Fibroblast of skin of left quadriceps (primary cell): ENCODE measurements around the gene OPRD1.
"Not testable (repeated sequence)": the region's sequence is repeated elsewhere in the genome, so short reads cannot be mapped to it uniquely, and the experiment has no call there.

Experiments used
- DNase-seq, 2 experiments: peaks; one replicate each; pipeline ENCODE4 v3.0.0-alpha.2; 2013; ENCODE audit warnings: low read depth in 2 of 2

The OPRD1 gene

DNA sequence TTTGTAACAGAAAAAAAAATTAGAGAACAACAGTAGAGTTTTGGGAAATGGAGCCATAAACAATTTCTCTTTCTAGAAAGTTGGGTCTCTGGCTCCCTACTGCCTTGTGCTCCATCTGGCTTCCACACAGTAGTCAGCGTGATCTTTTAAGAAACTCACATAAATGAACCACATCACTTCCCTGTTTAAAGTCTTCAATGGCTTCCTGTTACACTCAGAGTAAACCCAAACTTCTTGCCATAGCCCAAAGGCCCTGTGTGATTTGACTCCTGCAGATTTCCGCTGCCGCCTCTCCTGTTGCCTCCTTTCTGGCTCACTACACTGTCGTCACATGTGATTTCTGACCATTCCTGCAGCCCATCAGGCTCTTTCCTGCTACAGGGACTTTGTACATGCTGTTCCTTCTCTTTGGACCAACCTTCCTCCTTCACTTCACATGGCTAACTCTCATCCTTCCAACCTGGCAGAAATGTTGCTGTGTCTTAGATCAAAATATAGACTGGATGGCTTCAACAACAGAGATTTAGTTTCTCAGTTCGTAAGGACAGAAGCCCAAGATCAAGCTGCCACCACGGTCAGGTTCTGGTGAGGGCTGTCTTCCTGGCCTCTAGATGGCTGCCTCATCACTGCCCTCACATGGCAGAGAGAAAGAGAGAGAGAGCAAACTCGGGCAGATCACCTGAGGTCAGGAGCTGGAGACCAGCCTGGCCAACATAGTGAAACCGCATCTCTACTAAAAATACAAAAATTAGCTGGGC is 34.0 kb downstream of the OPRD1 start:
- no peak for DNase-seq

DNA sequence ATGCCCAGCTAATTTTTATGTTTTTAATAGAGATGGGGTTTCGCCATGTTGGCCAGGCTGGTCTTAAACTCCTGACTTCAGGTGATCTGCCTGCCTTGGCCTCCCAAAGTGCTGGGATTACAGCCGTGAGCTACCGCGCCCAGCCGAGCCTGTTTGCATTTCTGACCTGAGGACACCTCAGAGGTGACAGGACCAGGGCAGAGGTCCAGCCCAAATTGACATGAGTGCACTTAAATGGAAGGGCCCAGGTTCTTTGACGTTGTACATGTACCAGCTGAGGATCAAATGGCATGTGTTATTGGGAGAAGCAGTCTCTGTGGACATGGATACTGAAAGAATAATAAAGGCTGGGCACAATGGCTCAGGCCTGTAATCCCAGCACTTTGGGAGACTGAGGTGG is 35.2 kb downstream of the OPRD1 start:
- DNase-seq, result not testable (repeated sequence)

DNA sequence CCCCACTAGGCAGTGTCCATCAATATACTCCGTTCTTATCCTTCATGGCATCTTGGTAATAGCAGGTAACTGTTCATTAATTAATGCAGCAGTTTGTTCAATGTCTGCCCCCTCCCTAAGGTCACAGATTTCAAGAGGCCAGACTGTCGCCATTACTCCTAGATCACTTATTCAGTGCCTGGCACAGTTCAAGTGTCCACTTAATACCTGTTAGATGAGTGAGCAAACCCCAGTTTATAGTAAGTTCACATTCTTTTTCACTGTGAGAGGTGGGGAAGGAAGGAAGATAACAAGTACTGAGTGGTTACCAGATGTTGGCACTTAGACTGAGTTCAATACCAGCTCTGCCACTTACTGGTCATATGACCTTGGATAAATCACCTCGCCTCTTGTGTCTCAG is 36.4 kb downstream of the OPRD1 start:
- DNase-seq, result no peak

DNA sequence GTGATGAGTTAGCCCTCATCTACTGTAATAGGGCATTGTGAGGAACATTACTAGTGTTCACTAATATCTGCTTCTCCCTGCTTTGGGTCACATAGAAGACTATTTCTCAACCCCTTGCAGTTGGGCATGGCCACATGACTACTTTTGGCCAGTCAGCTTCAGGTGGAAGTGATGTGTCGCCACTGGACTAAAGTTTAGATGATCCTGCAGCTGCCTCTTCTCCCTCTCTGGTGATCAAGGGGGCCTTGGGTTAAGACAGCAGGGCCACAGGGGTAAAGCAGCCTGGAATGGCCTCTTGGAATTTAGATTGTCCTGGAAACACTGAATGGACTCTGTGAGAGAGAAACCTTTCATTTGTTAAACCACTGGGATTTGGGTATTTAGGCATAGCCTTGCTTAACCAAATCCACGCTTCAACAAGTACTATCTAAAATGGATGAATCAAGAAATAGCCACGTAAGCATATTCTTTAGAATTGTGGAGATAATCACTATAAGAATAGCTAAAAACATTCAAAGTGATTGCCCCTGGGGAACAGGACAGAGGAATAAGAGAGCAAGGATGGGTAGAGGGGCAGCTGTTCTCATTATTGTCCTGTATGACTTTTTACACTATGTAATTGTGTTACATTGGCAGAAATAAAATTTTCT is 41.2 kb downstream of the OPRD1 start:
- DNase-seq, result no peak

DNA sequence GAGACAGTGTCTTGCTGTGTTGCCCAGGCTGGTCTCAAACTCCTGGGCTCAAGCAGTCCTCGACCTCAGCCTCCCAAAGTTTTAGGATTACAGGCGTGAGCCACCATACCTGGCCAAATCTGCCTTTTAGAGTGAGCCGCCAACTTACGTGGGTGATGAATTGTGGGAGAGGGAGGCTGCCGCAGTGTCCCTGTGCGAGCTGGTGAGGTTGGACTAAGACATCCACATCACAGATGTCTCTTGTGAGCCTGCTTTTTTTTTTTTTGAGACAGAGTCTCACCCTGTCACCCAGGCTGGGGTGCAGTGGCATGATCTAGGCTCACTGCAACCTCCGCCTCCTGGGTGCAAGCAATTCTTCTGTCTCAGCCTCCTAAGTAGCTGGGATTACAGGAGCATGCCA is 42.4 kb downstream of the OPRD1 start:
- DNase-seq, result not testable (repeated sequence)

DNA sequence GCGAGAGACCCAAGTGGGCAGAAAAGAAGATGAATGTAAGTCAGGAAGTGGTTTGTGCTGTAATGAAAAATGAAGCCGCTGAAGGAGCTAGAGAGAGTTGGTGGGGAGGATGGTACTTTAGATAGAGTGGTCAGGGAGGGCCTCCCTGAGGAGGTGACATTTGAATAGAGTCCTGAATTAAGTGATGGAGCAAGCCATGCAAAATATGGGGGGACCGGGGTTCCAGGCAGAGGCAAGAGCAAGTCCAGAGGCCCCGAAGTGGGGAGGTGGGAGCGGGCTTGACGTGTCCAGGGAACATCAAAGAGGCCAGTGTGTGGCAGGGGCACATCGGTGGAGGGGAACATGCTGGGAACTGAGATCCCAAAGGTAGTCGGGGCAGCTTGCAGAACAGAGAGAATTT is 43.1 kb downstream of the OPRD1 start:
- no peak for DNase-seq

DNA sequence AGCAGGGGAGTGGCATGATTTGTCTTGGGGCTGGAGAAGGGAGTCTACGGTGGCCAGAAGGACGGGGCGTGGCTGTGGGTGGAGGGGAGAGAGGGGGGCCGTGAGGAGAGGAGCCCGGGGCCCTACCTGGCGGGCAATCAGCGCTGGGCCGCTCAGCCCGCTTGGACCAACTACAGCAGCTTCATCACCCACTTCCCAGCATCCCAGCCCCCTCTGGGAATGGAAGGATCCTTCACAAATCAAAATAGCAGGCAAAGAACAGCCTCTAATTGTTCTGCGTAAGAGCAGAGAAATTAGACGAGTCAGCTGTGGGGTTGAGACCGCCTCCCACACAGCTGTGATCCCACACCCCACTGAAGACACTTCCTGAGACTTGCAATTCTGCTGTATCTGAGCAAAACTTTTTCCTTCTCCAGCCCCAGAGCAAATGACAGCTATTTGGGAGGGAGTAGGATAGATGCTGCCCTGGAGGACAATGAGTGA is 43.5 kb downstream of the OPRD1 start:
- no peak for DNase-seq

DNA sequence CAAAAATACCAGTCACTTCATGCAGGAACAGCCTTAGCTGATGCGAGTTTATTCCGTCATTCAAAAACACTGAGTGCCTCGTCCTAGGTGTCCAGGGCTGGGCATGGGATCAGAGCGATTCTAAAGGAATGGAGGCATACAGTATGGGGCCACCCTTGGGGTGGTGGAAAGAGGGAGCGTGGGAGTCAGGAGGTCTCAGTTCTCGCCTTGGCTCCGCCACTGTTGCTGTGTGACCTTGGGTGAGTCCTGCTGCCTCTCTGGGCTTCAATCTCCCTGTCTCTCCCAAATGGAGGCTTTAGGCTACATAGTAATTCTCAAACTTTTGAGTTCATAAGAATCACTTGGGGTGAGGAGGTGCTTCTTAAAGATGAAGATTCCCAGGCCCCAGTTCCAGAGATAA is 44.0 kb downstream of the OPRD1 start:
- no peak for DNase-seq

DNA sequence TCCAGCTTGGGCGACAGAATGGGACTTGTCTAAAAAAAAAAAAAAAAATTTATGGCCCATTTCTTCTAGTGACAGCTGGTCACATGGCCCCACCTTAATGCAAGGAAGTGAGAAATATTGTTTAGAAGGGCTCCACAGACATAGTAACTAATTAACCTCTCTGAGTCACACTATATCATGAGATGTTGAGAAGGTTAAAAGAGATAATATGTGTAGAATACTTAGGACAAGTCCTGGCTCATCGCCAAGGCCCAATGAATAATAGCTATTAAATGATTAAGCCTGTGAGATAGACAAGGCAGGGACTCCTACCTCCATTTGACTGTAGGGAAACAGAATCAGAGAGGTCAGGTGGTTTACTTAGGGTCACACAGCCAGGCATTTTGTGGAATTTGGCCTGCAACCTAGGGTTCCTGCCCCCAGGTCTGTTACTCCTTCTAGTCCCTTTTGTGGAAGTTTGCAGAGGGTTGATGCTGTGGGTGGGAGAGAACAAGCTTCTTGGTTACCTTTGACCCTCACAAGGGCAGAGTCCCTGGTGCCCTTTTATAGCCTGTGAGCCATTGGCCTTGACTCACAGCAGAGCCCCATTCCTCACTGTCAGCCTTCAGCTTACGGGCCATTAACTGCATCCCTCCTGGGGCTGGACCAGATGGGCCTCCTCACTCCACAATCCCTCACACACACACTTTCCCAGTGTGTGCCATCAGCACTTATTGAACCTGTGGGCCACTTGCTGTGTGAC is 48.5 kb downstream of the OPRD1 start:
- no peak for DNase-seq

DNA sequence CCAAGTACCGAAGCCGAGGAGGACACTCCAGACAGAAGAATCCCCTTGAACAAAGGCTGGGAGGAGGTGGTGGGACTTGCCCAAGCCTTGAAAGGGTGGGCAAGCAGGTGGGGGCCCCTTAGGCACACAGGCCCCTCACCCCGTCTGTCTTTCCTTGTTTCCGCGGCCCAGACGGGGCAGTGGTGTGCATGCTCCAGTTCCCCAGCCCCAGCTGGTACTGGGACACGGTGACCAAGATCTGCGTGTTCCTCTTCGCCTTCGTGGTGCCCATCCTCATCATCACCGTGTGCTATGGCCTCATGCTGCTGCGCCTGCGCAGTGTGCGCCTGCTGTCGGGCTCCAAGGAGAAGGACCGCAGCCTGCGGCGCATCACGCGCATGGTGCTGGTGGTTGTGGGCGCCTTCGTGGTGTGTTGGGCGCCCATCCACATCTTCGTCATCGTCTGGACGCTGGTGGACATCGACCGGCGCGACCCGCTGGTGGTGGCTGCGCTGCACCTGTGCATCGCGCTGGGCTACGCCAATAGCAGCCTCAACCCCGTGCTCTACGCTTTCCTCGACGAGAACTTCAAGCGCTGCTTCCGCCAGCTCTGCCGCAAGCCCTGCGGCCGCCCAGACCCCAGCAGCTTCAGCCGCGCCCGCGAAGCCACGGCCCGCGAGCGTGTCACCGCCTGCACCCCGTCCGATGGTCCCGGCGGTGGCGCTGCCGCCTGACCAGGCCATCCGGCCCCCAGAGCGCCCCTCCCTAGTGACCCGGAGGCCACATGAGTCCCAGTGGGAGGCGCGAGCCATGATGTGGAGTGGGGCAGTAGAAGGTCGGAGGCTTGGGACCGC is 50.8 kb downstream of the OPRD1 start:
- no peak for DNase-seq

DNA sequence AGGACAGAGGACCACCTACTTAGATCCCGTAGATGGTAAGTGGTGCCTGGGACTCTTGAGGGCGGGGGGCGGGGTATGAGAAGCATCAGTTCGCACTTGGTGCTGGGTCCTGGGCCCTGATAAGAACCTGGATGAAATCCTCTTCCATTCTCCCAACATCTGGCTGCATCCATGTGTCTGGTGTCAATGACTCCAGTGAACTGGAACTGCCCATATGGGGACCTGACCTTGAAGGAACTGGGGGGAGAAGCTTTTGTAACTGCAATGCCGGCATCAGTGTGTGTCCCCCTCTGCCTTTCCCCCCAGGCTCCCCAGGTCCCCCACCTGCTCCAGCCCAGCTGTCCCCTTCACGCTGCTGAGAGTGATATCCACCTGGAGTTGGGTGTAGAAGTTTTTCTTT is 52.7 kb downstream of the OPRD1 start:
- DNase-seq, result no peak

DNA sequence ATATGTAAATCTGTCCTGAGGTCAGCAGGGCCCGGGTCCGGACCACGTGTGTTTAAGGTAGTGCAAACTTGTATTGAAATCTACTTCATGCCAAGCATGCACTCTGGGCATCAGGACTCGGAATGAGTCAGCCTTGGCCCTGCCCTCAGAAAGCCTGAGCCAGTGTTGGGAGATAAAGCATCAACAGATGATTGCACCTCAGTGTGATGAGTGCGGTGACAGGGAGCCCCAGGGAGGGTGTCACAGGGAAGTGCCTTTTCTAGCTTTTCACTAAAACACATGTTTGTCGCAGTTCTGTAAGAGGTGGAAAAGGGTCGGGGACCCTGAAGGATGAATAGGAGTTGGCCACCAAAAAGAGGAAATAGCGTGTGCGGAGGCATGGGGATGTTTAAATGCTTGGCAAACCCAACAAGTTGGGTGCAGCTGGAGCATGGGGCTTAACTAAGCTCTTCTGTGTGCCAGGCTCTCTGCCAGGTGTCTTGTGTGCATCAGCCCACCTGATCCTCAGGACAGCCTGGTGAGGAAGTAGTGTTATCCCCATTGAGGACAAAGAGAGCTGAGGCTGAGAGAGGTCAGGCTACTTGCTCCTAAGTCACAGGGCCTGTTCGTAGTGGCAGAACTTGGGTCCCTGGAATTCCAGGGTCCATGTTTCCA is 54.2 kb downstream of the OPRD1 start:
- no peak for DNase-seq

DNA sequence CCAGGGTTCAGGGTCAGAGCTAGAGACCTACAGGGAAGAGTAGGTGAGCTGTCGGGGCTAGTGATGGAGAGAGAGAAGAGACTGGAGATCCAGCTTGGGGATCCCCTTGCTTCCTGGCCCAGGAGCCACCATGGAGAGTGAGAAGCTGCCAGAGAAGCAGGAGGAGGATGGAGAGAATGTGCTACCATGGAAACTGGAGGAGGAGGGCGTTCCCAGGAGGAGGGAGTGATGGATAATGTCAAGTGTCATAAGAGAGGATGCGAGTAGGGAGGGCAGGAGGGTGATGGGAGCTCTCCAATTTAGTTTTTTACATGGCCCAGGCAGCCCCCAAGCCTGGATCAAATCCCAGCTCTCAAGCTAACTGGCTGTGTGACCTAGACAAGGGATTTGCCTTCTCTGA is 55.9 kb downstream of the OPRD1 start:
- no peak for DNase-seq

DNA sequence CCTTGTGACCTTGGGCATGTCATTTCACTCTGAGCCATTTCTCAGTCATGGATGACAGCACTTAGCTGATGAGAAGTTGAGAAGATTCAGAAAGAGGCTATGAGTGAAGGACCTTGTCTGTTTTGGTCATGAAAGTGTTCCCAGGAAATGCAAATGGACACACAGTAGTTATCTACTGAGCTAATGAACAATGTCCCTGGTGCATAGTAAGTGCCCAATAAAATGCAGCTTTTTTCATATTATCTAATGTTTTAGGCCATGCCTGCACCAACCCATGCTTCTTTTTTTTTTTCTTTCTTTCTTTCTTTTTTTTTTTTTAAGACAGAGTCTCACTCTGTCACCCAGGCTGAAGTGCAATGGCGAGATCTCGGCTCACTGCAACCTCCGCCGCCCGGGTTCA is 58.0 kb downstream of the OPRD1 start:
- no peak for DNase-seq

DNA sequence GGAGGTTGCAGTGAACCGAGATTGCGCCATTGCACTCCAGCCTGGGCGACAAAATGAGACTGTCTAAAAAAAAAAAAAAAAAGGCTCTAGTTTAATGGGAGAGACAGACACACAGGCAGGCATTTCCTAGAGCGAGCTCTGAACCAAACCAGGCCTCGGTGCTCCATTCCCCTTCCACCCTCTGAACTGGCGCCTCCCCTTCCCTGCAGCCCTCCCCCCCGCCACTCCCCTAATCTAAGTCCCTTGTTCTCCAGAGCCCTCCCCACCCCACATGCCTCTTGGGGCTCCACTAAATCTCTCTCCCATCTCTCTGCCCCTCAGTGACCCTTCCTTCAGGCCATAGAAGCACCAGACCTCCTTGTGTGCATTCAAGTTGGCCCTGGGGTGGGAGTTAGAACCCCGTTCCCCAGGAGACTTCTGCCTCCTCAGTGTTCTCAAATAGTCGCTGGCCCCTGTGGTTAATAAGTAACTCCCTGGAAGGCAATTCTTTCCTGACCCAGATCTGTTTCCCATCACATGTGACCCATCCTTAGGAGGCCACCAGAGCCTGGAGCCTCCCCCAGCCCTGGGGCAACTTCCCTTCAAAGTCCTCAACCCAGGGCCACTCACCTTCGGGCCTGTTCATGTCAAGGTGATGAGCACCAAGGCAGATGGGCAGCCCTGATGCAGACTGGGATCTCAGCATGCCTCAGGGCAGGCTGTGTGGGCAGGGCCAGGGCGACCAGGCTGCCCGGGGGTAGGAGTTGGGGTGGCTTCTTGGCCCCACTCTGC is 59.8 kb downstream of the OPRD1 start:
- no peak for DNase-seq

DNA sequence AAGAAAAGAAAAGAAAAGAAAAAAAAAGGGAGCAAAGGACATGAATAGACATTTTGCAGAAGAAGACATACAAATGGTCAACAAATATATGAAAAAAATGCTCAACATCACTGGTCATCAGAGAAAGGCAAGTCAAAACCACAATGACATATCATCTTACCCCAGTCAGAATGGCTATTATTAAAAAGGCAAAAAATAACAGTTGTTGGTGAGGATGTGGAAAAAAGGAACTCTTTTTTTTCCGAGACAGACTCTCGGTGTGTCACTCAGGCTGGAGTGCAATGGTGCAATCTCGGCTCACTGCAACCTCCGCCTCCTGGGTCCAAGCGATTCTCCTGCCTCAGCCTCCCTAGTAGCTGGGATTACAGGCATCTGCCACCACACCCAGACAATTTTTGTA is 63.2 kb downstream of the OPRD1 start:
- not testable (repeated sequence) for DNase-seq

DNA sequence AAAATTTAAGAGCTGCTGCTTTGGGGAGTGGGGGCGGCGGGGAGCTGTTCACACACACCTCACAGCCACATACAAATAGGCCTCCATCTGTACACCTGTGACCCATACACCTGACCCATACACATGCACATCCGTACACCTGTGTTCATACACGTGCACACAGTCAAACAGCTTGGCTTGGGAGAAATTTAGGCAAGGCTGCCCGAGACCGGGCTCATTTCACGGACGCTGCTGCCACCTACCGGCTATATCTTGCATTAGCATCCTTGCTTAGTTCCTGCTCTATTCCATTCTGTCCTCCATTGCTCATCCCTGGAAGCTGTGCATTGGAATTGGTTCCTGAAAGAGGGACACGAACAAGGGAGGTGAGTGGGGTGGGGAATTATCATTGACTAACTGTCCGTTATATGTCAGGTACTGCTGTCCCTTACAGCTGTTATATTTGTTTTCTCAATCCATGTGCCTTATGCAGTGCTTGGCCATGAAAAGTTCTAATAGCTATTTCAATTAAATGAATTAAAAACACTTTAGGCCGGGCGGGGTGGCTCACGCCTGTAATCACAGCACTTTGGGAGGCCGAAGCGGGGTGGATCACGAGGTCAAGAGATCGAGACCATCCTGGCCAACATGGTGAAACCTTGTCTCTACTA is 65.3 kb downstream of the OPRD1 start:
- peak; percentile 19 to 26 for DNase-seq

DNA sequence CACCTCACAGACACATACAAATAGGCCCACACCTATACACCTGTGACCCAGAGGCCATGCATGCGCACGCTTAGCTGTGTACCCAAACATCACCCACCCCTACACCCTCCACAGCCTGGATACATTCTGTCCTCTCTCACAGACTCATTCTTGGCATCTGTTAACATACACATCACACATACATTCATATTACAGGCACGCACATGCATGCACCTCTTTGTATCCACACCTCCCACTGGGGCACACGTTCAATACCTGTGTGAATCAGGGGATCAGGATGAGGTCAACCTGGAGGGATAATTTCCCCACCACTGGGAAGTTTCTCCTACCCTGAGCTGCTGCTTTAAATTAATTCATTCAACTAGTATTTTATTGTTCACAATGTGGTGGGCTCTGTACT is 66.8 kb downstream of the OPRD1 start:
- DNase-seq, result no peak

DNA sequence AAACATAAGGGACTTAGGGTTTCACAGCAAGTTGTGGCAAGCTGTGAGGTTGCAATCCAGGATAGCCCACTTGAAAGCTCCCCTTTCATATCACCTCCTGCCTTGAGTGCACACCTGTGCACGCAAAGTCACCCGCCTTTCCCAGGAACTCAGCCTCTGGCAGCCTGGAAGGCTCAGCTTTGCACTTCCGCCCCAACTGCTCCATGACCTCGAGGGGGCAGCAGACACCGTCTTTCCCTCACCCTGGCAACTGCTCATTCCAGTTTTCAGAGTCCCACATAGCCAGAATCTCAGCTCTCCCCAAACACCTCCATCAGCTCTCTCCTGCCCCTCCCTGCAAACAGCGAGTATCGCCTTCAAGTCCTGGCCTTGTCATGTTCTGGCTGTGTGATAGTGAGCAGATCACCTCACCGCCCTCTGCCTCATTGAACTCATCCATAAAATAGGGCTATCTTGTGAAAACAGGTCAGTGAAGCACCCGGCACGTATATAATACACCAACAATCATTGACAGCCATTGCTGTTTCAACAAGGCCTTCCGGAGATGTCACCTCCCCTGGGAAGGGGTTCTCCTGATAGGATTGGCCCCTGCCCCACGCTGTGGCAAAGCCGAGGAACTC is 70.1 kb downstream of the OPRD1 start:
- DNase-seq, result peak; percentile 70 to 74

DNA sequence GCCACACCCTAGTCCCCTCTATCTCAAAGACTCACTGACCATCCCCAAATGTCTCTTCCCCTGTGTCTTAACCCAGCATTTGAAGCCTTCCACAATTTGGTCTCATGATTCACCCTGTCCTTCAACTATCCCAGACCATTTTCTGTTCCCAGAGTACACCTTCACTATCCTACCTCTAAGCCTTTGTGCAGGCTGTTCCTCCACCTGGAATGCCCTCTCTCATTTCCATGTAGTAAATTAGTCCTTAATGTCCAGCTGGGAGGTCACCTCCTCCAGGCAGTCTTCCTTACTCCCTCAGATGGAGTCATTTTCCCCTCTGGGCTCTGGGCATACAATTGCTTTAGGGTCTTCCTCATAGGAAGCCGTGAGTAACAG is 71.3 kb downstream of the OPRD1 start:
- DNase-seq, result no peak
